Stimulated activated CD4-positive, alpha-beta T cell treated with anti-CD3 and anti-CD28 coated beads, Interleukin-15, amount 100 ng/mL, for 48 hours (primary cell): Measurements from ENCODE around the gene DHX29.

Source experiments
- DNase-seq, 2 donors: peaks; one replicate each; pipeline ENCODE4 v3.0.0-alpha.2; 2020; ENCODE audit warnings: low read depth in 2 of 2

The DHX29 gene

GRCh38 chr5:55211184-55211874, 96.2 kb downstream of the DHX29 start:
- DNase-seq: no peak
